ENCODE measurements around the gene BORCS6. TPM values are rescaled to one million over a fixed set of nuclear protein-coding genes. Genes with fewer than 3 reads are reported as not detected.

The BORCS6 gene
- total and polyA plus RNA-seq, 9 of the 15 experiments (the other 6 are each of a cell fraction or from before 2014, with no cell fraction given) = 0.01 to 7.4 (median 2.3) TPM

- TF ChIP-seq RERE (CRISPR knock-in tag; IDR thresholded peaks at IDR 0.05; ENCODE audit: borderline replicate concordance) (no peak), CREB1 (IDR thresholded peaks at IDR 0.05) (no peak), CREB1 (CRISPR knock-in tag; IDR thresholded peaks at IDR 0.05) (peak; percentile 55; the same call in 1 of the 2 replicates), GMEB1 (CRISPR knock-in tag; IDR thresholded peaks at IDR 0.05) (no peak), ZBTB43 (CRISPR knock-in tag; IDR thresholded peaks at IDR 0.05) (no peak), NFIC (IDR thresholded peaks at IDR 0.05) (peak; percentile 81), HDGF (IDR thresholded peaks at IDR 0.05) (no peak)
These were observed 37.7 kb downstream of the BORCS6 start, which contains the start of gene PER1 (continued) for GRCh38 chr17:8152112-8152775.
